NCI-H748 (cell line): ENCODE data around the gene TNK1.

Source experiments
- DNase-seq: peaks from one replicate; lab custom pipeline; 2025; ENCODE audit not compliant: unreplicated experiment; lab: John Stamatoyannopoulos, UW

TNK1 gene

DNA sequence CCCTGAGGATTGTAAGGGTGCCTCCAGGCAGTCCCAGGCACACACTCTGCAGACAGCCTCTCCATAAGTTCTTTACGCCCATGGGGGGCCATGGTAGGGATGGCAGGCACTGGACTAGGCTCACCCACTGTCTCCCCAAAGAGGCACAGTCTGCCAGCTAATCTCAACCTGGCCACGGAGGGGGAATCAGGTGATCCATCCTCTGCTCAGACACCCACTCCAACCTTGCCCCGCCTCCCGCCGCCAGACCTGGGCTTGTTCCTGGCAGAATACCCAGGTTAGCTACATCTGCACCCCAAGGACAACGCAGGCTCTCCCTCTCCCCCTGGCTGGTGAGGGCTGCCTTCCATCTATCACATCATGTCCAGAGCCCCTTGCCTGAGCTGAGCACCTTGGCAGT is 28.0 kb downstream of the TNK1 start:
- no peak for DNase-seq

DNA sequence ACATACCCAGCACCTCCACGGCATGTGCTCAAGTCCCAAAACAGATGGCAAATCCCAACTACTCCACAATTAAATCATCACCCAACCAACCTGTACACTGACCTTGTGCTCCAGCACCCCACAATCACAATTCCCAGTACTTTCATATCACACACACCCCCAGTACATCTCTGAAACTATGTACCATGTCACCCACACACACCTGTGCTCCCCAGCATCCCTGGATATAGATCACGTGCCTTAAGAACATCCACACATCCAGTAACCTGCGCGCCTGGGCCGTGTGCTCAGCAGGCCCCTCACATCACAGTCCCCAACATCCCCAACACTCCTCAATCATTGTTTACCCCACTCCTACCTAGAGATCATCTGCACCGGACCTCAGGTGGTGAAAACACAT is 28.8 kb downstream of the TNK1 start:
- DNase-seq, result no peak

DNA sequence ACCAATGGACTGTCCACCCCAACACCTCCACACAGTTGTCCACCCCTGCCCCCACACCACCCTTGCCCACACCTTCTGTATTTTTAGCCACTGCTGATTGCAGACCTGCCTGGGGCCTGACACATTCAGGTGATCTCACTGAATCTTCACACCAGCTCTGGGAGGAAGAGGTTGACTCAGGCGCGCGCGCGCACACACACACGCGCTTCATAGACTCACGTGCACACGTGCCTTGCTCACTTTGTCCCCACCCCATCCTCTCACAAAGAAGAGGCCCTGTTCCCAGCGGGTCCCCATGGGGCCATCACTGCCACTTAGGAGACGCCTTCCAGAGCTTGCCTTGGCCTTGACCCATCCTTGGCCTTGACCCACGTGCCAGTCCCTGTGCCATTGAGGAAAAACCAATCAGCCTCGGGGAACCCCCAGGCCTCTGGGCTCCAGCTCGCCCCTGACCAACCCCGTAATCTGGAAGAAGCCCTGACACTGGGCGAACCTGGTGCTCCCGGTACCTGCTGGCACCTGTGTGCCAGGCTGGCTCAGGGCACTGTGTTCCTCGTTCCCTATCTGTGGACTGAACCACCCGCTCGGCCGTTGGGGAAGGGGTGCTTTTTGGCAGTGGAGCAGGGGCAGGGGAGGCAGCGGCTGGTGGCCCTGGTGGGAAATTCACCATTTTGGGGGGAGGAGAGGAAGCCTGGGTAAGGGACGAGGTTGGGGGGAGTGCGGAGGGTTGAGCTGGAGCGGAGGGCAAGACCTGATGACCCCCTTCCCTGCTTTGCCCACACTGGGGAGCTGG is 29.9 kb downstream of the TNK1 start:
- no peak for DNase-seq

DNA sequence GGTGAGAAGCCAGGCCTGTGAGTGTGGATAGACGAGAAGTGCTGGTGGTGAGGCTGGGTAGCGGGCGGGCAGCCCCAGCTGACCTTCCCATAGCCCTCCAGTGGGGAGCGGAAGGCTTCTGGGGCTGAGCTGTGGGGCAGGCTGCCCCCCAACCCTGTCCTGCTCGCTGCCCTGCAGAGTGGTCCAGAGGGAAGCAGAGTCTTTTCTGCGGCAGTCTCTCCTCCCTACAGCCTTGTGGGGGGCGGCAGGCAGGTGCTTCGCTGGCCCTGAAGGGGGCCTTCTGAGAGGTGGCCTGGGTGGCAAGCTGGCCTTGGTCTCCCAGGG is 30.5 kb downstream of the TNK1 start:
- no peak for DNase-seq

DNA sequence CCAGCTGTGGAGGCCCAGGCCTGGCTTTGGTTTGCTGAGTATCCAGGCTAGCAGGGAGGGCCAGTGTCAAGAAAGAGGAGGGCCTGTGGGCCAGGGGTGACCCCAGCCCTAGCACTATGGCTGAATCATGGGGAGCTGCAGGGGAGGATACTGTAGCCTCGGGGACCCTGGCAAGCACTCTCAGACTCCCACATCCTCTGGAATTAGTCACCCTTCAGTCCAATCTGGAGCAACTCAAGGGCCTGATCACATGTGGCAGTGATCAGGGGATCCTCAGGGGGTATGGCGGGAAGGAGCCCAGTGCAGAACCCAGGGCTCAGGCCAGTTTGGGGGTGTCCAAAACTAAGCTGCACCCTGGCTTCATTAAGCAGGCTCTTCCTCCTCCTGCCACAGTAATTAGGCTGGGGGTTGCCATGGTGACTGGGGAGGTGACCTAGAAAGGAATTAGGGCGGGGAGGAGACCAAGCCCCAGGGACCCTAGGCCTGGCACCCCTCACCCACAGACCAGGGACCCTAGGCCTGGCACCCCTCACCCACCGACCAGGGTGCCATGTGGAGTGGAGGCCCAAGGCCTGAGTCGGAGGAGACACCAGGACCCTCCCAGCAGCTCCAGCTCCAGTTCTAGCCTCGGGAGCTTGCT is 32.6 kb downstream of the TNK1 start:
- DNase-seq, result no peak

DNA sequence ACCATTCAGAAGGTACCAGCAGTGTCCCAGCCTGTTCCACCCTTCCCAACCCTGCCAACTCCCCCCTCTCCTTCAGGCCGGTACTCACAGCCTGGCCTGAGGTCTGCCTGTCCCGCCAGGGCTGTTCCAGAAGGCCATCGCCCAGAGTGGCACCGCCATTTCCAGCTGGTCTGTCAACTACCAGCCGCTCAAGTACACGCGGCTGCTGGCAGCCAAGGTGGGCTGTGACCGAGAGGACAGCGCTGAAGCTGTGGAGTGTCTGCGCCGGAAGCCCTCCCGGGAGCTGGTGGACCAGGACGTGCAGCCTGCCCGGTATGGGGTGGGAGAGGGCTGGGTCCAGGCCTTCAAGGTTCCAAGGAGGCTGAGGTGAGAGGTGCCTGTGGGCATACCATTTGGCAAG is 33.9 kb downstream of the TNK1 start:
- DNase-seq, result no peak

DNA sequence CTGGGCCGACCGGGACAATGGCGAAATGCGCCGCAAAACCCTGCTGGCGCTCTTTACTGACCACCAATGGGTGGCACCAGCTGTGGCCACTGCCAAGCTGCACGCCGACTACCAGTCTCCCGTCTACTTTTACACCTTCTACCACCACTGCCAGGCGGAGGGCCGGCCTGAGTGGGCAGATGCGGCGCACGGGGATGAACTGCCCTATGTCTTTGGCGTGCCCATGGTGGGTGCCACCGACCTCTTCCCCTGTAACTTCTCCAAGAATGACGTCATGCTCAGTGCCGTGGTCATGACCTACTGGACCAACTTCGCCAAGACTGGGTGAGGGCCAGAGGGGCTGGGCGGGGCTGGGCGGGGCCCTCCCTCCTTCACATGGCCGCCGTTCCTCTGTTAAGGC is 34.9 kb downstream of the TNK1 start:
- no peak for DNase-seq

DNA sequence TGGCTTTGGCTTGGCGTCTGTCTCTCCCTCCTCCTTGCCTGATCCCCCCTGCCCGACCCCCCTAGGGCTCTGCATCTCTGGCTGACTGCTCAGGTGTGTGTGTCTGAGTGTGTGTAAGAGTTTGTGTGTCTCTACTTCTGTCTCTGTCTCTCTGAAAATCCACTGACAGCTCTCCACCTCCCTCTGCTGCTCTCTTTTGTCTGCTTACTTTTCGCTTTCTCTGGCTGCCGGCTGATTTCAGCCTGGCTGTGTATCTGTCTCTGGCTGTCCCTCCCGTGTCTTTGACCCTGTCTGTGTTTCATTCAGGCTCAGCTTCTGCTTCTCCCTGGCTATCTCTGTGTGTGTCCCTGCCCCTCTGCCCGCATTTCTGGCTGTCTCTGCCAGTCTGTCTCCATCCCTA is 35.4 kb downstream of the TNK1 start:
- DNase-seq, result no peak

DNA sequence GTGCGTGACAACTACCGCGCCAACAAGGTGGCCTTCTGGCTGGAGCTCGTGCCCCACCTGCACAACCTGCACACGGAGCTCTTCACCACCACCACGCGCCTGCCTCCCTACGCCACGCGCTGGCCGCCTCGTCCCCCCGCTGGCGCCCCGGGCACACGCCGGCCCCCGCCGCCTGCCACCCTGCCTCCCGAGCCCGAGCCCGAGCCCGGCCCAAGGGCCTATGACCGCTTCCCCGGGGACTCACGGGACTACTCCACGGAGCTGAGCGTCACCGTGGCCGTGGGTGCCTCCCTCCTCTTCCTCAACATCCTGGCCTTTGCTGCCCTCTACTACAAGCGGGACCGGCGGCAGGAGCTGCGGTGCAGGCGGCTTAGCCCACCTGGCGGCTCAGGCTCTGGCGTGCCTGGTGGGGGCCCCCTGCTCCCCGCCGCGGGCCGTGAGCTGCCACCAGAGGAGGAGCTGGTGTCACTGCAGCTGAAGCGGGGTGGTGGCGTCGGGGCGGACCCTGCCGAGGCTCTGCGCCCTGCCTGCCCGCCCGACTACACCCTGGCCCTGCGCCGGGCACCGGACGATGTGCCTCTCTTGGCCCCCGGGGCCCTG is 36.3 kb downstream of the TNK1 start:
- no peak for DNase-seq

DNA sequence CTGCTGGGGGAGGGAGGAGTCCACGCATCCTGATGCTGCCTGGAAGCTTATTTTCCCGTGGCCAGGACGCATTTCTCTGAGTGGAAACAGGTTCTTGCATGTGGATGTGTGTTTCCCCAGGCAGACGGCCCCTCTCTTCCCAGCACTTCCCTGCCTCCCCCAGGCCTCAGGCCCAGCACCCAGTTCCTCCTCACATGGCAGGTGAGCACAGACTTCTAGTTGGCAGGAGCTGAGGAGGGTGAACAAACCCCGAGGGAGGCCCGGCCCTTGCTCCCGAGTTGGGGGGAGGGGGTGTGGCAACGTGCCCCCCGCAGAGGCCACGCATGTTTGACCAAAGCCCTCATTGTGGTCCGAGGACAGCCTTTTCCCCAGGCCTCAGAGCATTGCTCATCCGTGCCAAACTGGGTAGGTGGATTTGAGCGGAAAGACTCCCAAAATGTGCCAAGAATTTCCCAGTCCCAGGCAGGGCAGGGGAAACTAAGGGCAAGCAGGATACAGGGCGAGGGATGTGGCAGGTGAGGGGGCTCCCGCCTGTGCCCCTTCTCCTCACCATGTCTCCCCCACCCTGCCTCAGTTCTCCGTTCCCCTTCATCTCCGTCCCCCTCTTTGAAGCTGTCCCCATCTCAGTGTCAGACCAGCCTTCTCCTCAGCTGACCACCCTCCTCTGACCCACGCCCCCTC is 37.7 kb downstream of the TNK1 start:
- DNase-seq, result no peak

DNA sequence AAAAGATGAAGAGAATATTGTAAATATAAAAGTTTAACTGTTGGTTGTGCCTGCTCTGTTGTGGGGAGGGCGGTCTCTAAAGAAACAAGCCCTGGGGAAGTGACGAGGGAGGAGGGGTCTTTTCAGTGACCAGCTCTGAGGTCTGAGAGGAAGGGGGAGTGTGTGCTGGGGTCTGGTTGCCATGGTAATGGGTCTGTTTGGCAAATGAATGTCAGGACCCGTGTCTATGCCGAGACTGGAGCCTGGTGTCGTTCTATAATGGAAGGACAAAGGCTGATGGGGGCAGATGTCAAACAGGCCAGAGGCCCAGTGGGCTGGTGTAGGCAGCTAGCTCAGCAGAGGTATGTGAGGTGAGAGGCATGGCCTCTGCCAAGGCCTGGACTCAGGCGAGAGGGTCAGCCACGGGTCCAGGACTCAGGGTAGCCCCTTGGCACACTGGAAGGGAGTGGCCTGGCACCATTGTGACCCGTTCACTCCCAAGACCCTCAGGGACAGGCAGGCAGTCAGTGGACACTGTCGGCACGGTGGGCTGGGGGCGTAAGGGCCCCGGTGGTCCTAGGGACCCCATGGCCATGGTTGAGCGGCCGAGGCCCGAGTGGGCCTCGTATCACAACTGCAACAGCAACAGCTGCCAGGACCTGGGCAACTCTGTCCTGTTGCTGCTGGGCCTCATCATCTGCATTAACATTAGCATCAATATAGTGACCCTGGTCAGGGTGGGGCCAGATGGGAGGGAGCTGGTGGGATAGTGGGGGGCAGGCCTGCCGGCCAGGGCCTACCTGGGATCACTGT is 39.1 kb downstream of the TNK1 start, which contains the start of gene SPEM1:
SPEM1 (plus strand) TSS at position 506 of the 792 bp plus-strand sequence; CDS start at position 567, 61 bp downstream.
- no peak for DNase-seq

DNA sequence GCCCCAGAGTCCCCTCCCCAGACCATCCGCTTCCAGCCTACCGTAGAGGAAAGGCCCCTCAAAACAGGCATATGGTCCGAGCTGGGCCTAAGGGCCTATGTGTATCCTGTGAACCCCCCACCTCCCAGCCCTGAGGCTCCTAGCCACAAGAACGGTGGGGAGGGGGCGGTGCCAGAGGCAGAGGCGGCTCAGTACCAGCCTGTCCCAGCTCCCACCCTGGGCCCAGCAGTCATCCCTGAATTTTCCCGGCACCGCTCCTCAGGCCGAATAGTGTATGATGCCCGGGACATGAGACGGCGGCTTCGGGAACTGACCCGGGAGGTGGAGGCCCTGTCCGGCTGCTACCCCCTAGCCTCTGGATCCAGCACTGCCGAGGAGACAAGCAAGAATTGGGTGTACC is 40.3 kb downstream of the TNK1 start:
- DNase-seq, result no peak

DNA sequence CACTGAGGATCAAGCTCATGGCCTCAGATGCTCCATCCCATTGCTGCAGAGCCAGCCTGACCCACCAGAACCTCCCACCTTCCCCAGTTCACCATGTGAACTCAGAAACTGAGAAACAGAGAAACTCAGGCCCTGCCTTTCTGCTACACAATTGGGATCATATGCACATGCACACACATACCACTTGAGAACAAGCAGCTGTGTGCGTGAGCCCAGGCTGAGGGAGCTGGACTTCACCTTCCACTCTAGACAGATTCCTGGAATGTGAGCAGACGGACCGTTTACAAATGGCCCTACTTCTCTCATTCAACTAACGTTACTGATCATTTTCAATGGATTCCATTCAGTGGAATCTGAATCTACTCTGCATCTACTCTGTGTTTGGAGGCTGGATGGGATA is 42.8 kb downstream of the TNK1 start:
- no peak for DNase-seq

DNA sequence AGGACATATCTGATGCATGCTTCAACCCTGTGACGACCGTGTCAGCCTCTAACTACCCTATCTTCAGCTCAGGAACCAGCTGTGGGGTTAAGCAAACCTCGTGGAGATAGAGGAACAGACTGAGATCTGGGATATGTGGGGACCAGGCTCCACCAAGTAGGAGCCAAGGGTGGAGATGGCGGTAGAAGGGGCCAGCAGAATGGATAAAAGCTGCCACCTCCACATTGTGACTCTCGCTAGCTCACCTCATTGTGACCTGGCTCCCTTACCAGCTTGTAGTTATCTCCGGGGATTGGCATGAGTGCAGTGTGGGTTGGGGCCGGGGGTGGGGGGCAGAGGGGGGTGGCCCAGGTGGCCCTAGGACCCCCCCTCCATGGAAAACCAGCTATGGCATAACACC is 44.4 kb downstream of the TNK1 start, which contains the start of gene SPEM2:
SPEM2 (plus strand) TSS at position 301 of the 400 bp plus-strand sequence; CDS start at position 374, 73 bp downstream.
- DNase-seq, result no peak

DNA sequence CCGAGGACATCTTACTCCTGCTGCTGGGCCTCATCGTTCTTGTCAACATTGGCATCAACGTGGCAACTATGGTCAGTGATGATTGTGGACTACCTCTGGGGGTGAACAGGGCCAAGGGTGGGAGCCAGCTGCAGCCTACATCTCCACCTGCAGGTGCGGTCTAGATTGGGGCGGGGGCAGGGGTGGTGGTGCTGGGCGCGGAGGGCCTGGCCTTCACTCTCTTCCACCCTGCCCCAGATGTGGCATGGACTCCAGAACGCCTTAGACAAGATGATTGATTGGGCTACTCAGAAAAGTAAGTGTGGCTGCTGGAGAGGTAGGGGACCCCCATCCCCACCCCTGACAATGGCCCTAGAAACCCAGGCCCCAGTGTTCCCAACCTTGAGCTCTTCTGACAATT is 44.9 kb downstream of the TNK1 start:
- DNase-seq, result no peak

DNA sequence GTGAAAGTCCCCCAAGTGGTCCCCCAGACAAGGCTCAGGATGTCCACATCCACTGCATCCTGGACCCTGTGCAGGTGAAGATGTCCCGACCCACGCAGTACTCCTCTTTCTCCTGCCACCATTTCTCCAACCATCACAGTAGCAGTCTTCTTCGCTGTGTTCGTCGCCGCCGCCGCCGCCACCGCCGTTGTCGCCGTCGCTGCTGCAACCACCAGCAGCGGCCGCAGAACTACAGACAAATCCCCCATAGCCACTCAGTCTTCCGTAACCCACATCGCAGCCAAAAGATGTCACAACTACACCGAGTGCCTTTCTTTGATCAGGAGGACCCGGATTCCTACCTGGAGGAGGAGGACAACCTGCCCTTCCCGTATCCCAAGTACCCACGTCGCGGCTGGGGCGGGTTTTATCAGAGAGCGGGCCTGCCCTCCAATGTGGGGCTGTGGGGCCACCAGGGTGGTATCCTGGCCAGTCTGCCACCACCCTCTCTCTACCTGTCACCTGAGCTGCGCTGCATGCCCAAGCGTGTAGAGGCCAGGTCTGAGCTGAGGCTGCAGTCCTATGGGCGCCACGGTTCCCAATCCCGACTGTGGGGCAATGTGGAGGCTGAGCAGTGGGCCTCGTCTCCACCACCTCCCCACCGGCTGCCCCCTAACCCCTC is 45.4 kb downstream of the TNK1 start:
- DNase-seq, result no peak

DNA sequence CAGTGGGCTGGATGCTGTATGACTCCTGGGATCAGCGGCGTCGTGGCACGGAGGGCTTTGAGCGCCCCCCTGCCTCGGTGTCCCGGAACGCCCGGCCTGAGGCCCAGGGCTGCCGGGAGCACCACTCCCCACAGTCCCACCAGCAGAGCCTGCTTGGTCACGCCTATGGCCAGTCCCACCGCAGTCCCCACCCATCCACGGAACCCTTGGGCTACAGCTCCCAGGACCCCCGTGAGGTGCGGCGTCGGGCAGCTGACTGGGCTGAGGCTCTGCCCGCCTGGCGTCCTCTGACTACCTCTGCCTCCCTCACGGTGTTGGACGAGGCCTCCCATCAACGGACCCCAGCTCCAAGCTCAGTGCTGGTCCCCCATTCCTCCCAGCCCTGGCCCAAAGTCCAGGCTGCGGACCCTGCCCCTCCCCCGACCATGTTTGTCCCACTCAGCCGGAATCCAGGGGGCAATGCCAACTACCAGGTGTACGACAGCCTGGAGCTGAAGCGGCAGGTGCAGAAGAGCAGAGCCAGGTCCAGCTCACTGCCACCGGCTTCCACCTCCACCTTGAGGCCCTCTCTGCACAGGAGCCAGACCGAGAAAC is 46.1 kb downstream of the TNK1 start:
- no peak for DNase-seq

DNA sequence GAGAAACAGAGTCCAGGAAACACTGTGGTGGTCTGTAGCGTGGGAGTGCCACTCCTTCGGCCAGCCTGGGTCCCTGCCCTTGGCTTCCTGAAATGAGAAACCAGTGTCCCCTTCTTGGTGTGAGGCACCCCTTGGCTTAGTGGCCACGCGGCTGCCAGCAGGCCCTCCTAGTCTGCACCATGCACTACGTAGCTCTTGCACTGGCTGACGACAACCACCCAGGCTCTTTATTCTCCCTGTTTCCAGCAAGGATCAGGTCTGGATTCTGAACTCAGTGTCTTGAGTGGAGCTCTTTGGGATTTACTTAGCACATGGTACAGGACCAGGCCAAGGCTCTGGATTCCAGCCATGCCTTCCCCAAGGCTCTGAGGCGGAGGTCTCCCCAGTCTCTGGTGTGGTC is 46.7 kb downstream of the TNK1 start:
- no peak for DNase-seq

DNA sequence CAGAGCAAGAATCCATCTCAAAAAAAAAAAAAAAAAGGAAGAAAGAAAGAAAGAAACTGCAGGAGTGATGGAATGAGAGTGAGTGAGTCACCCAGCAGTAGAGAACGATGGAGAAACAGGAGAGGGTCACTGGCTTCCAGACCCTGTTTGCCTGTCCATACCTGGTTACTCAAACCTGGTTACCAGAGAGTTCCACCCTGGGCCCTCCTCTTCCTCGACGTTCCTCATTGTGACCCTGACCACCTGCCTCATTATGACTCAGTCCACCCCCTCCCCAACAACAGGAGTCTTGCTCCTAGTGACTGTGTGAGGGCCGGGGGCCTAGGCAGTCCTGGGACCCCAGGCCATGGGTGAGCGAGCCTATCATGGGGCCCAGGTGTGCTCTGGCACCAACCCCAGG is 47.7 kb downstream of the TNK1 start, which contains the start of gene SPEM3:
SPEM3 (plus strand) TSS at position 301 of the 400 bp plus-strand sequence; CDS start at position 347, 46 bp downstream.
- no peak for DNase-seq

DNA sequence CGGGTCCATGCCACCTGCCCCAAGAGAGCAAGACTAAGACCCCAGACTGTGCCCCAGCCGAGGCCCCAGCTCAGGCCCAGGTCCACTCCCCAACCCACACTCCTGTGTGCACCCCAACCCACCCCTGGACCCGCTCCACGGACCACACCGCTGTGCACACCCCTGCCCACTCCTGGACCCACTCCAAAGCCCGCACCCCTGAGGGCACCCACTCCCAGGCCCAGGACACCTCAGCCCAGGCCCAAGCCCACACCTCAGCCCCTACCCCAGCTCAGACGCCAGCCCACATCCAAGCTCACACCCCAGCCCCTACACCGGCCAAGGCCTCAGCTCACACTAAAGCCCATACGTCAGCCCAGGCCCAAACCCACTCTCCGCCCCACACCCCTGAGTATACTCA is 48.8 kb downstream of the TNK1 start:
- no peak for DNase-seq
